ENCODE results near the gene ERC2. TPM values are rescaled to one million over a fixed set of nuclear protein-coding genes. Genes with fewer than 3 reads are reported as not detected.
"Not testable (repeated sequence)": the region's sequence is repeated elsewhere in the genome, so short reads cannot be mapped to it uniquely, and the experiment has no call there.

The ERC2 gene
- total RNA-seq, 1 donor from 2014 or later = 0.35 TPM

GRCh38 chr3:55505102-55505501 is 963.2 kb downstream of the ERC2 start:
- not testable (repeated sequence) for H3K27ac Mint-ChIP-seq (ENCODE audit: unreplicated experiment); H3K4me3 Mint-ChIP-seq (ENCODE audit: unreplicated experiment); DNase-seq (ENCODE audit: extremely low spot score, unreplicated experiment); H3K4me1 Mint-ChIP-seq (ENCODE audit: unreplicated experiment); H3K36me3 Mint-ChIP-seq (ENCODE audit: unreplicated experiment); H3K9me3 Mint-ChIP-seq (ENCODE audit: unreplicated experiment)
- H3K27me3 Mint-ChIP-seq (ENCODE audit: unreplicated experiment) = peaks cover 25% of the 10 kb centered on the region
- peak; percentile 48 for TF ChIP-seq CTCF (IDR thresholded peaks at IDR 0.05)

DNA sequence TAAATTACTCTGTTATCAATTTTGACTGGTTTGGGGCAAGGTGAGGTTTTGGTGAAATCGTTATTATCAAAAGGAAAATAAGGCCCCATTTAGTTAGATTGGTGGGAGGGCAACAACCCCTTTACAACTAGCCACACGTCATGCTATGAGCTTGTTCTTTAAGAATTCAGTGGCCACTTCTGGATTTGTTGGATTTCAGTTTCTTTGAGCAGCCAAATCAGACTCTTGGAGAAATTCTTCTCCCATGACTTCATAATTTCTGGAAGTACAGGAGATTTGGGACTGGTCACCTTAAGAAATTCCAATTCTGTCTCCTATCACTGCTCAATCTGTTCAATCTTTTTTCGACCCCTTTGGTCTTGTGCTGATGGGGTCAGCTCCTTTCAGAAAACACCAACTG is 966.4 kb downstream of the ERC2 start:
- Mint-ChIP-seq H3K27me3 (ENCODE audit: unreplicated experiment) (peaks cover 2% of the 10 kb centered on the region), H3K4me1 (ENCODE audit: unreplicated experiment) (no peaks in the 10 kb centered on the region), H3K27ac (ENCODE audit: unreplicated experiment) (no peak overlapping the region), H3K4me3 (ENCODE audit: unreplicated experiment) (no peak overlapping the region), H3K36me3 (ENCODE audit: unreplicated experiment) (no peaks in the 10 kb centered on the region), H3K9me3 (ENCODE audit: unreplicated experiment) (no peaks in the 10 kb centered on the region)
- TF ChIP-seq CTCF (IDR thresholded peaks at IDR 0.05) = no peak
- no peak for DNase-seq (ENCODE audit: extremely low spot score, unreplicated experiment)

- H3K4me3 Mint-ChIP-seq (ENCODE audit: unreplicated experiment) = no peak overlapping the region
- H3K36me3 Mint-ChIP-seq (ENCODE audit: unreplicated experiment) = no peaks in the 10 kb centered on the region
- H3K9me3 Mint-ChIP-seq (ENCODE audit: unreplicated experiment) = no peaks in the 10 kb centered on the region
- H3K4me1 Mint-ChIP-seq (ENCODE audit: unreplicated experiment) = no peaks in the 10 kb centered on the region
- DNase-seq (ENCODE audit: extremely low spot score, unreplicated experiment) = no peak
- TF ChIP-seq CTCF (IDR thresholded peaks at IDR 0.05) = no peak
- no peak overlapping the region for H3K27ac Mint-ChIP-seq (ENCODE audit: unreplicated experiment)
- H3K27me3 Mint-ChIP-seq (ENCODE audit: unreplicated experiment) = no peaks in the 10 kb centered on the region
These were observed 967.5 kb downstream of the ERC2 start for GRCh38 chr3:55500555-55501330.

DNA sequence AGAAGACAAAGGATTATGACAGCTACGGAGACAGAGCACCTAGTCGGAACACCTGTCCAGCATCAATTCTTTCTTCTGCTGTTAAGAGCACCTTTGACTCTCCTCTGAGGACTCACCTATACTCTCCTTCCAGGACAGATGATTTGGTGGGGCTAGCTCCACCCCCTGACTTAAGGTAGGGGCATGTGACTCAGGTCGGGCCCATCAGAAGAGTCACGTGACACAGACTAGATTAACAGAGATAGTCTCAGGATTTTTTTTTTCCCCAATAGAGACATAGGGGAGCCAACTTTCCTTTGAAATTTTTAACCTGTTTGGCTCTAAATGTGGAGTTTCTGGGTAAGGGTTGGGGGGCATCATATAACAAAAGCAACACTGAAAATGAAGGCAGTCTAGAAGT is 969.7 kb downstream of the ERC2 start:
- TF ChIP-seq CTCF (IDR thresholded peaks at IDR 0.05) = no peak
- no peaks in the 10 kb centered on the region for H3K9me3 Mint-ChIP-seq (ENCODE audit: unreplicated experiment)
- no peak overlapping the region for H3K4me3 Mint-ChIP-seq (ENCODE audit: unreplicated experiment)
- no peak for DNase-seq (ENCODE audit: extremely low spot score, unreplicated experiment)
- no peaks in the 10 kb centered on the region for H3K27me3 Mint-ChIP-seq (ENCODE audit: unreplicated experiment)
- no peak overlapping the region for H3K27ac Mint-ChIP-seq (ENCODE audit: unreplicated experiment)
- H3K4me1 Mint-ChIP-seq (ENCODE audit: unreplicated experiment) = no peaks in the 10 kb centered on the region
- no peaks in the 10 kb centered on the region for H3K36me3 Mint-ChIP-seq (ENCODE audit: unreplicated experiment)

DNA sequence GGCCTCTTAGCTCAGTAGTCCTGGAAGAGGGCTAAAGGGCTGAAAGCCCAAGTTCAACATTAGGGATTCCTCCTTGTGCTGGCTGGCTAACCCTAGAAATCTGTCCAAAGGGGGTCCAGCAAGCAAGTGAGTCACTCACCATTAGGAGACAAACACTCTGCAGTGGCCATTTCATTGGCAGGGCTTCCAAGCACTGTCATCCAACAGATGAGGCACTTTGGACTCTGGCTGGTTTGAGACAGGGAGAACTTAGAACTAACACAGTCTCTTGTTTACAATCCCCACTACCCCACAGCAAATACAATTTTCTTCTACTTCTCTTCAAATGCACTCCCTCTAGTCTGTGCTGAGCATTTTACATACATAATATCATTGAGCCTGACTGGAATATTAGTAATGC is 971.0 kb downstream of the ERC2 start:
- H3K4me1 Mint-ChIP-seq (ENCODE audit: unreplicated experiment) = no peaks in the 10 kb centered on the region
- H3K27ac Mint-ChIP-seq (ENCODE audit: unreplicated experiment) = no peak overlapping the region
- H3K36me3 Mint-ChIP-seq (ENCODE audit: unreplicated experiment) = no peaks in the 10 kb centered on the region
- peaks cover 2% of the 10 kb centered on the region for H3K27me3 Mint-ChIP-seq (ENCODE audit: unreplicated experiment)
- DNase-seq (ENCODE audit: extremely low spot score, unreplicated experiment) = no peak
- H3K9me3 Mint-ChIP-seq (ENCODE audit: unreplicated experiment) = no peaks in the 10 kb centered on the region
- no peak for TF ChIP-seq CTCF (IDR thresholded peaks at IDR 0.05)
- no peak overlapping the region for H3K4me3 Mint-ChIP-seq (ENCODE audit: unreplicated experiment)
